HCT116 (cell line): ENCODE results near the gene TCF12. TPM values are rescaled to one million over a fixed set of nuclear protein-coding genes. Genes with fewer than 3 reads are reported as not detected.

Experiments
- ATAC-seq: fragments of 200-7000 bp; cut with Tn5 transposase; 2 replicates; pipeline ENCODE4 v1.9.1; 2020; ENCODE audit warnings: mild to moderate bottlenecking, moderate library complexity
- BruUV-seq: library from RNA; stranded (reverse); fragments of 400-500 nt; replicated peaks from 2 replicates; lab custom pipeline; 2021; lab: Mats Ljungman, UMichigan
- CTCF ChIA-PET: fragments of 300-600 bp; sonication (Branson Sonifier 250); formaldehyde crosslinking; loops from one replicate; lab custom pipeline; 2021; ENCODE audit warnings: antibody characterized with exemption; lab: Charles Lee
- POLR2A ChIA-PET: fragments of 300-600, 350-600 bp; sonication (Branson Sonifier 250); formaldehyde crosslinking; loops from one replicate; lab custom pipeline; 2021; ENCODE audit warnings: antibody characterized with exemption; lab: Charles Lee
- RAD21 ChIA-PET, 2 experiments: fragments of 300-600 bp; sonication (Branson Sonifier 250); formaldehyde crosslinking; loops; one replicate each; lab custom pipeline; 2023; ENCODE audit warnings: low total read pairs in 2 of 2; ENCODE audit not compliant: uncharacterized antibody in 2 of 2, unreplicated experiment in 2 of 2, low non-redundant PET in 1 of 2; lab: Charles Lee
- DNase-seq: peaks from one replicate; pipeline ENCODE4 v3.0.0-alpha.2; 2010; ENCODE audit warnings: low read depth, low spot score
- H2AFZ ChIP-seq: fragments of 200-600 bp; shearing (Covaris generic), sonication (generic); 2 replicates; pipeline ENCODE4 v1.6.1; 2017; ENCODE audit warnings: low read depth, mixed run types, mixed read lengths, antibody characterized with exemption, low read length; ENCODE audit not compliant: poor library complexity, severe bottlenecking
- H3K27ac ChIP-seq: 2 replicates; pipeline ENCODE4 v1.5.1; 2012; ENCODE audit warnings: low read depth, low read length
- H3K27me3 ChIP-seq: fragments of 200-600 bp; sonication (generic); 2 replicates; pipeline ENCODE4 v1.6.1; 2016; ENCODE audit warnings: mixed run types, low read length, mixed read lengths; ENCODE audit not compliant: insufficient read depth
- H3K36me3 ChIP-seq, 2 experiments: fragments of 200-500 bp in 1 of 2; fragments of 200-600 bp in 1 of 2; sonication (Bioruptor generic) in 1 of 2; sonication (generic) in 1 of 2; 2 replicates each; pipeline versions ENCODE4 v1.5.1 to v1.6.1; 2014 to 2016; ENCODE audit warnings: low read length in 2 of 2, inconsistent platforms in 1 of 2, mixed read lengths in 1 of 2, mixed run types in 1 of 2; ENCODE audit not compliant: insufficient read depth in 2 of 2, control insufficient read depth in 1 of 2
- H3K4me1 ChIP-seq, 2 experiments: fragments of 200-600 bp in 1 of 2; sonication (generic) in 1 of 2; 2 replicates each; pipeline versions ENCODE4 v1.5.1 to v1.6.1; 2012 to 2017; ENCODE audit warnings: low read length in 2 of 2, inconsistent platforms in 1 of 2, mild to moderate bottlenecking in 1 of 2, mixed read lengths in 1 of 2, mixed run types in 1 of 2, moderate library complexity in 1 of 2; ENCODE audit not compliant: insufficient read depth in 2 of 2, control insufficient read depth in 1 of 2
- H3K4me2 ChIP-seq: fragments of 200-600 bp; sonication (generic); 2 replicates; pipeline ENCODE4 v1.6.1; 2017; ENCODE audit warnings: mixed run types, low read length, mixed read lengths
- H3K4me3 ChIP-seq, 2 experiments: fragments of 200-600 bp in 1 of 2; sonication (generic) in 1 of 2; replicated peaks in 1 of 2; 2 replicates each; pipeline ENCODE4 v1.5.1; 2011 to 2016; ENCODE audit warnings: low read length in 2 of 2, control low read depth in 1 of 2, low read depth in 1 of 2, mild to moderate bottlenecking in 1 of 2, mixed read lengths in 1 of 2, mixed run types in 1 of 2
- H3K79me2 ChIP-seq: fragments of 200-600 bp; sonication (generic); 2 replicates; pipeline ENCODE4 v1.6.1; 2017; ENCODE audit warnings: mild to moderate bottlenecking, mixed run types, low read length, moderate library complexity, mixed read lengths; ENCODE audit not compliant: insufficient read depth
- H3K9ac ChIP-seq: fragments of 200-600 bp; sonication (generic); 2 replicates; pipeline ENCODE4 v1.6.1; 2016; ENCODE audit warnings: low read length, mixed read lengths
- H3K9me2 ChIP-seq: fragments of 200-600 bp; sonication (generic), shearing (Covaris generic); 2 replicates; pipeline ENCODE4 v1.6.1; 2017; ENCODE audit warnings: mixed run types, mild to moderate bottlenecking, moderate library complexity; ENCODE audit not compliant: insufficient read depth
- H3K9me3 ChIP-seq, 2 experiments: fragments of 200-500 bp in 1 of 2; fragments of 200-600 bp in 1 of 2; sonication (Bioruptor generic) in 1 of 2; sonication (generic) in 1 of 2; 2 replicates each; pipeline ENCODE4 v1.6.1; 2014 to 2017; ENCODE audit warnings: low read length in 2 of 2, mixed read lengths in 2 of 2, inconsistent platforms in 1 of 2, low read depth in 1 of 2, mild to moderate bottlenecking in 1 of 2, mixed run types in 1 of 2, moderate library complexity in 1 of 2; ENCODE audit not compliant: control insufficient read depth in 1 of 2, insufficient read depth in 1 of 2
- H4K20me1 ChIP-seq: fragments of 200-600 bp; sonication (generic), shearing (Covaris generic); 2 replicates; pipeline ENCODE4 v1.6.1; 2017; ENCODE audit warnings: mixed run types, mild to moderate bottlenecking, moderate library complexity; ENCODE audit not compliant: insufficient read depth
- CBX3 ChIP-seq: IDR thresholded peaks from 2 replicates; pipeline ENCODE4 v1.6.1; 2012; ENCODE audit warnings: low read depth
- CEBPB ChIP-seq: IDR thresholded peaks from 2 replicates; pipeline ENCODE4 v1.6.1; 2012; ENCODE audit warnings: low read depth
- ELF1 ChIP-seq: IDR thresholded peaks from 2 replicates; pipeline ENCODE4 v1.6.1; 2012; ENCODE audit warnings: low read depth, borderline replicate concordance
- FOSL1 ChIP-seq: IDR thresholded peaks from 2 replicates; pipeline ENCODE4 v1.6.1; 2012; ENCODE audit warnings: low read depth
- POLR2AphosphoS5 ChIP-seq: IDR thresholded peaks from 2 replicates; pipeline ENCODE4 v1.6.1; 2011; ENCODE audit warnings: mild to moderate bottlenecking, low read depth, low read length, moderate library complexity
- RAD21 ChIP-seq: IDR thresholded peaks from 2 replicates; pipeline ENCODE4 v1.6.1; 2012; ENCODE audit warnings: low read depth, mild to moderate bottlenecking
- SP1 ChIP-seq: IDR thresholded peaks from 2 replicates; pipeline ENCODE4 v1.6.1; 2012; ENCODE audit warnings: low read depth
- TCF7L2 ChIP-seq: IDR thresholded peaks from 2 replicates; pipeline ENCODE4 v1.7.0; 2011; ENCODE audit warnings: borderline replicate concordance, inconsistent platforms; ENCODE audit not compliant: insufficient read depth, insufficient read length; ENCODE audit errors: extremely low read depth
- ZNF274 ChIP-seq: fragments of 200-500 bp; sonication (Bioruptor generic); IDR thresholded peaks from 2 replicates; pipeline ENCODE4 v1.6.1; 2014; ENCODE audit warnings: mild to moderate bottlenecking, low read depth, low read length, inconsistent platforms
- intact Hi-C: fragments of 100-400 bp; cut with micrococcal nuclease; formaldehyde crosslinking; loops from 2 replicates; pipeline ENCODE4 v1.10.0; 2022
- total RNA-seq: library from RNA; stranded (reverse); gene quantifications from one replicate; pipeline ENCODE4 v1.2.1, GENCODE V29; 2021; ENCODE audit not compliant: unreplicated experiment
- TF ChIP-seq, protein P1 (sequence below): IDR thresholded peaks from 2 replicates; pipeline ENCODE4 v1.6.1; 2012
- TF ChIP-seq, protein P2 (sequence below): IDR thresholded peaks from 2 replicates; pipeline ENCODE4 v1.6.1; 2012; ENCODE audit warnings: low read depth

The TCF12 gene
- total RNA-seq, 1 experiment from 2014 or later, result 71.6 TPM

DNA sequence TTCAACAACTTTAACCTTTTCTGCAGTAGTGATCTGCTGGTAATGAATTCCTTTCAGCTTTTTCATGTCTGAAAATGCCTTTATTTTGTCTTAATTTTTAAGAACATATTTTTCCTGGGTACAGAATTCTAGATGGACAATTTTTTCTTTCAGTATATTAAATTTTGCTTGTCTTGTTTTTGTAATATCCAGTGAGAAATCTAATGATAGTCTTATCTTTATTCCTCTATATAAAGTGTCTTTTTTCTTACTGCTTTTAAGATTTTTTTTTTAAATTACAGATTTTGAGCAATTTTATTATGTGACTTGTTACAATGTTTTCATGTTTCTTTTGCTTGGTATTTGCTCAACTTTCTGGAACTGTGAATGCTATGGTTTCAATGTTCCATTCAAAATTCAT is 38.1 kb downstream of the TCF12 start:
- intact Hi-C loops, result no loop called here
- Histone ChIP-seq H3K9me3 (no peaks in the 10 kb centered on the region), H4K20me1 (no peaks in the 10 kb centered on the region), H3K27me3 (no peaks in the 10 kb centered on the region), H2AFZ (no peak overlapping the region), H3K79me2 (peaks cover 79% of the 10 kb centered on the region), H3K36me3 (no peaks in the 10 kb centered on the region), H3K27ac (no peak overlapping the region), H3K4me3 (no peak overlapping the region), H3K4me1 (no peaks in the 10 kb centered on the region), H3K9me2 (no peaks in the 10 kb centered on the region), H3K9ac (no peak overlapping the region), H3K4me2 (no peak overlapping the region)
- BruUV-seq, result no TSS peak
- DNase-seq (no peak), ATAC-seq (no peak)
- CTCF ChIA-PET, result no interaction called here
- TF ChIP-seq, protein P1, sequence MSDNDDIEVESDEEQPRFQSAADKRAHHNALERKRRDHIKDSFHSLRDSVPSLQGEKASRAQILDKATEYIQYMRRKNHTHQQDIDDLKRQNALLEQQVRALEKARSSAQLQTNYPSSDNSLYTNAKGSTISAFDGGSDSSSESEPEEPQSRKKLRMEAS, result no peak
- no peak for TF ChIP-seq ZNF274
- no peak for TF ChIP-seq TCF7L2
- TF ChIP-seq CEBPB, result no peak
- no peak for TF ChIP-seq SP1
- no peak for TF ChIP-seq ELF1
- TF ChIP-seq FOSL1, result no peak
- TF ChIP-seq POLR2AphosphoS5, result no peak
- TF ChIP-seq RAD21, result no peak
- TF ChIP-seq, protein P2, sequence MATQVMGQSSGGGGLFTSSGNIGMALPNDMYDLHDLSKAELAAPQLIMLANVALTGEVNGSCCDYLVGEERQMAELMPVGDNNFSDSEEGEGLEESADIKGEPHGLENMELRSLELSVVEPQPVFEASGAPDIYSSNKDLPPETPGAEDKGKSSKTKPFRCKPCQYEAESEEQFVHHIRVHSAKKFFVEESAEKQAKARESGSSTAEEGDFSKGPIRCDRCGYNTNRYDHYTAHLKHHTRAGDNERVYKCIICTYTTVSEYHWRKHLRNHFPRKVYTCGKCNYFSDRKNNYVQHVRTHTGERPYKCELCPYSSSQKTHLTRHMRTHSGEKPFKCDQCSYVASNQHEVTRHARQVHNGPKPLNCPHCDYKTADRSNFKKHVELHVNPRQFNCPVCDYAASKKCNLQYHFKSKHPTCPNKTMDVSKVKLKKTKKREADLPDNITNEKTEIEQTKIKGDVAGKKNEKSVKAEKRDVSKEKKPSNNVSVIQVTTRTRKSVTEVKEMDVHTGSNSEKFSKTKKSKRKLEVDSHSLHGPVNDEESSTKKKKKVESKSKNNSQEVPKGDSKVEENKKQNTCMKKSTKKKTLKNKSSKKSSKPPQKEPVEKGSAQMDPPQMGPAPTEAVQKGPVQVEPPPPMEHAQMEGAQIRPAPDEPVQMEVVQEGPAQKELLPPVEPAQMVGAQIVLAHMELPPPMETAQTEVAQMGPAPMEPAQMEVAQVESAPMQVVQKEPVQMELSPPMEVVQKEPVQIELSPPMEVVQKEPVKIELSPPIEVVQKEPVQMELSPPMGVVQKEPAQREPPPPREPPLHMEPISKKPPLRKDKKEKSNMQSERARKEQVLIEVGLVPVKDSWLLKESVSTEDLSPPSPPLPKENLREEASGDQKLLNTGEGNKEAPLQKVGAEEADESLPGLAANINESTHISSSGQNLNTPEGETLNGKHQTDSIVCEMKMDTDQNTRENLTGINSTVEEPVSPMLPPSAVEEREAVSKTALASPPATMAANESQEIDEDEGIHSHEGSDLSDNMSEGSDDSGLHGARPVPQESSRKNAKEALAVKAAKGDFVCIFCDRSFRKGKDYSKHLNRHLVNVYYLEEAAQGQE, result no peak
- no peak for TF ChIP-seq CBX3
- POLR2A ChIA-PET, result no interaction called here
- RAD21 ChIA-PET, result no interaction called here
